ENCODE data around the gene SMAD1. TPM values are rescaled to one million over a fixed set of nuclear protein-coding genes. Genes with fewer than 3 reads are reported as not detected.
"Not testable (repeated sequence)": the region's sequence is repeated elsewhere in the genome, so short reads cannot be mapped to it uniquely, and the experiment has no call there.

The SMAD1 gene
- total and polyA plus RNA-seq, 8 donors = 22.0 to 57.4 (median 47.9) TPM

- intact Hi-C loops (cut with DNase I) = no loop called here
- no peak for DNase-seq
- no peak for TF ChIP-seq CTCF (IDR thresholded peaks at IDR 0.05)
Observed at GRCh38 chr4:145587088-145587754, 105.6 kb downstream of the SMAD1 start.

GRCh38 chr4:145589381-145589780, 107.7 kb downstream of the SMAD1 start:
- ATAC-seq; intact Hi-C loops (cut with DNase I); H3K4me3 ChIP-seq; H3K9me3 ChIP-seq; H3K27ac ChIP-seq; H3K27me3 ChIP-seq; H3K4me1 ChIP-seq; DNase-seq; H3K36me3 ChIP-seq: not testable (repeated sequence)

More at GRCh38 chr4:145587088-145587754, 105.6 kb downstream of the SMAD1 start:
- no peak for ATAC-seq
- H3K4me3 ChIP-seq = no peak overlapping the region
- no peak overlapping the region for H3K27ac ChIP-seq
- no peaks in the 10 kb centered on the region for H3K36me3 ChIP-seq
- H3K27me3 ChIP-seq = no peaks in the 10 kb centered on the region
- H3K9me3 ChIP-seq = no peaks in the 10 kb centered on the region
- H3K4me1 ChIP-seq = no peaks in the 10 kb centered on the region

- Histone ChIP-seq H3K4me3 (no peak overlapping the region), H3K36me3 (no peaks in the 10 kb centered on the region), H3K9me3 (peaks cover 0 to 2% of the 10 kb centered on the region in 2 donors), H3K4me1 (no peaks in the 10 kb centered on the region), H3K27ac (no peak overlapping the region), H3K27me3 (no peaks in the 10 kb centered on the region)
- DNase-seq = no peak
- intact Hi-C loops (cut with DNase I) = no loop called here
- no peak for ATAC-seq
- TF ChIP-seq CTCF (IDR thresholded peaks at IDR 0.05) = no peak
Observed at GRCh38 chr4:145589916-145590702, 108.5 kb downstream of the SMAD1 start.

- intact Hi-C loops (cut with DNase I) = loop anchor here in 1 of 2 donors (10.0 kb wide), 1 partner anchor 387 kb away; no protein-coding TSS in a partner anchor
- no peak overlapping the region for H3K4me3 ChIP-seq
- H3K36me3 ChIP-seq = no peaks in the 10 kb centered on the region
- H3K27me3 ChIP-seq = no peaks in the 10 kb centered on the region
- no peak for TF ChIP-seq CTCF (IDR thresholded peaks at IDR 0.05)
- H3K4me1 ChIP-seq = no peaks in the 10 kb centered on the region
- no peak overlapping the region for H3K27ac ChIP-seq
- H3K9me3 ChIP-seq = peaks cover 0 to 7% of the 10 kb centered on the region in 2 donors
- no peak for ATAC-seq
- DNase-seq = no peak
Observed at GRCh38 chr4:145602129-145602760, 120.6 kb downstream of the SMAD1 start.

GRCh38 chr4:145605941-145606340, 124.3 kb downstream of the SMAD1 start:
- DNase-seq = no peak
- Histone ChIP-seq H3K27ac (no peak overlapping the region), H3K4me1 (no peaks in the 10 kb centered on the region), H3K36me3 (no peaks in the 10 kb centered on the region), H3K27me3 (no peaks in the 10 kb centered on the region), H3K9me3 (peaks cover 0 to 7% of the 10 kb centered on the region in 2 donors), H3K4me3 (no peak overlapping the region)
- intact Hi-C loops (cut with DNase I) = loop anchor here in 1 of 2 donors (10.0 kb wide), 1 partner anchor 391 kb away; no protein-coding TSS in a partner anchor
- TF ChIP-seq CTCF (IDR thresholded peaks at IDR 0.05) = no peak
- no peak for ATAC-seq

Other genes starting within 250 kb of the SMAD1 start
- 10 to 100 TPM; 10.1 to 10.3 TPM for gene MMAA, start 137.5 kb downstream of the SMAD1 start, total RNA-seq
- gene MMAA, start 137.5 kb downstream of the SMAD1 start, polyA plus RNA-seq (ENCODE audit: insufficient read length in 6 of 6) = 1 to 10 TPM; 6.5 to 8.7 (median 7.7) TPM
- not detected for gene C4orf51, start 198.3 kb downstream of the SMAD1 start, total RNA-seq
- gene C4orf51, start 198.3 kb downstream of the SMAD1 start, polyA plus RNA-seq (ENCODE audit: insufficient read length in 6 of 6) = not detected